GM12891 (cell line): ENCODE measurements around the gene RALGAPA1.

ENCODE experiments used
- POLR2A ChIP-seq: IDR thresholded peaks from 2 replicates; pipeline ENCODE4 v1.6.1; 2011; ENCODE audit warnings: low read depth, low read length, control low read depth
- POLR2AphosphoS5 ChIP-seq: IDR thresholded peaks from 2 replicates; pipeline ENCODE4 v1.6.1; 2011; ENCODE audit warnings: low read depth, low read length, control low read depth
- SPI1 ChIP-seq: IDR thresholded peaks from 2 replicates; pipeline ENCODE4 v1.6.1; 2011; ENCODE audit warnings: low read depth, low read length, control low read depth
- TAF1 ChIP-seq: IDR thresholded peaks from 2 replicates; pipeline ENCODE4 v1.6.1; 2011; ENCODE audit warnings: low read depth, low read length, control low read depth

DNA sequence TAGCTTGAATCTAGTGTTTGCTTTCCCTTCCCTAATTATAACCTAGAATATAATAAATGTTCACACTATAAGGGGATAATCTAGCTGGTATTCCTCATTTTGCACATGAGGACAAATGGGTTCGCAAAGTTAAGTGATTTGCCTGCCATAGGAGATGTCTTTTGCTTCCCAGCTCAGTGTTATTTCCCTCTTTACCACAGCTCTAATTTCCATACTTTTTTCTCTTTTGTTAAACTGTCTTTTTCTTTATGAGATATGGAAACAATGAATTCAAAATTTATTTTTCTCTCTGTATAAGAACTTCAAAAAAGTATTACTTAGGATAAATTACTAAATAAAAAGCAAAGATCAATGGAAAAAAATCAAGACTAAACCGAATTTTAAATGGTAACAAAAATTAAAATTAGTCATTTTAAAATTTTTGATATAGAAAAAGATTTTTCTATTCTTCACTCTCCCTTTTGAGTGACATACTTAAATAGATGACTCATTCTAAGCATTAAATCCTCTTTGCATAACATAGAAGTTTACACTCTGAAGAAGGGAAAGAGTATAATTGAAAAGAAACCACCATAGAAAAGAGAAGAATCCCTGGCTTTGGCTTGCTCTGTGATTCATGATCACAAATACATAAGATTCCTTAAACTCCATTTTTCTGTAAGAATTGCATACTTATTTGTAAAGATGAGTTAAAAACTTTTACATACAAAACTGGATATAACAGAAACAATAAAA, 177.9 kb downstream of the RALGAPA1 start:
- no peak for TF ChIP-seq POLR2A
- TF ChIP-seq POLR2AphosphoS5: no peak
- TF ChIP-seq SPI1: no peak
- TF ChIP-seq TAF1: no peak
